SH-SY5Y (cell line): ENCODE measurements around the gene DACH2.

Experiments used
- GATA2 ChIP-seq: IDR thresholded peaks from 2 replicates; pipeline ENCODE4 v1.6.1; 2011; ENCODE audit warnings: mild to moderate bottlenecking, low read depth, low read length
- GATA3 ChIP-seq: IDR thresholded peaks from 2 replicates; pipeline ENCODE4 v1.6.1; 2011; ENCODE audit warnings: low read depth, mild to moderate bottlenecking, low read length, moderate library complexity

DNA sequence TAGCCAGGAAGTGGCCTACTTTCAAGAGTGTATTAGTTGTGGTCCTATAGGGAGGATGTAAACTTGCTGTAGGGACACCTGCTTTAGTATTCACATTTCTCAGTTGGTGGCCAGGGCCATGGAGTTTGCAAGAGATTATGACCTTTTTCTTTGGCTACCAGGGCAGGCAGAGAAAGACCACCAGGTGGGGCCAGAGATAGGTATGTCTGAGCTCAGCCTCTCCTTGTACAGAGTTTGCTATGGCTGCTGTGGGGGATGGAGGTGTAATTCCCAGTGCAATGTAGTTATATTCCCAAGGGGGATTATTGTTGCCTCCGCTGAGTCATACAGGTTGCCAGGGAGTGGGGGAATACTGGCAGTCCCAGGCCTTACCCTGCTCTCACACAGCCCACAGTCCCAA is 26.3 kb upstream of the DACH2 start:
- TF ChIP-seq GATA3 = no peak
- TF ChIP-seq GATA2 = no peak
